B cell (primary cell): ENCODE data around the gene GNB3. TPM values are rescaled to one million over a fixed set of nuclear protein-coding genes. Genes with fewer than 3 reads are reported as not detected.

Source experiments
- ATAC-seq: fragments of 200-7000 bp; cut with Tn5 transposase; one replicate; pipeline ENCODE4 v1.10.0; 2021; ENCODE audit warnings: low read depth, mild to moderate bottlenecking, moderate number of reproducible peaks, moderate library complexity
- CTCF ChIA-PET: fragments of 350-600 bp; sonication (Branson Sonifier 250); formaldehyde crosslinking; loops from one replicate; lab custom pipeline; 2021; ENCODE audit warnings: antibody characterized with exemption, inconsistent platforms; lab: Charles Lee
- POLR2A ChIA-PET: fragments of 350-600 bp; sonication (Branson Sonifier 250); formaldehyde crosslinking; loops from one replicate; lab custom pipeline; 2021; ENCODE audit warnings: antibody characterized with exemption; lab: Charles Lee
- DNase-seq: peaks from one replicate; pipeline ENCODE4 v3.0.0; 2013
- H2AFZ ChIP-seq: 2 replicates; pipeline ENCODE4 v1.6.1; 2012; ENCODE audit warnings: mild to moderate bottlenecking, low read depth, low read length; ENCODE audit not compliant: insufficient read depth, poor library complexity, severe bottlenecking
- H3K27ac ChIP-seq, 2 donors: 1 replicate in 1 of 2; 2 replicates in 1 of 2; pipeline ENCODE4 v1.5.1; 2012 to 2013; ENCODE audit warnings: low read length in 2 of 2, mild to moderate bottlenecking in 2 of 2, moderate library complexity in 1 of 2
- H3K27me3 ChIP-seq, 4 experiments: fragments of 200-600 bp in 1 of 4; sonication (generic) in 1 of 4; replicated peaks in 1 of 4; 1 replicate in 2 of 4; 2 replicates in 2 of 4; pipeline versions ENCODE4 v1.6.1 to v1.7.0; 2013 to 2016; ENCODE audit warnings: low read length in 3 of 4, mild to moderate bottlenecking in 2 of 4, mixed read lengths in 1 of 4, moderate library complexity in 1 of 4; ENCODE audit not compliant: insufficient read depth in 4 of 4, control insufficient read depth in 3 of 4; ENCODE audit errors: control extremely low read depth in 1 of 4
- H3K36me3 ChIP-seq, 2 experiments: replicated peaks in 1 of 2; 1 replicate in 1 of 2; 2 replicates in 1 of 2; pipeline versions ENCODE4 v1.6.1 to v1.7.1; 2013; ENCODE audit warnings: low read length in 1 of 2; ENCODE audit not compliant: insufficient read depth in 2 of 2, control insufficient read depth in 1 of 2; ENCODE audit errors: control extremely low read depth in 1 of 2, extremely low read depth in 1 of 2
- H3K4me1 ChIP-seq, 2 donors: fragments of 200-600 bp in 1 of 2; sonication (generic) in 1 of 2; 1 replicate in 1 of 2; 2 replicates in 1 of 2; pipeline versions ENCODE4 v1.5.1 to v1.6.1; 2013 to 2017; ENCODE audit warnings: low read length in 2 of 2; ENCODE audit not compliant: control insufficient read depth in 2 of 2, insufficient read depth in 2 of 2
- H3K4me2 ChIP-seq: replicated peaks from 2 replicates; pipeline ENCODE3; 2012; ENCODE audit warnings: mild to moderate bottlenecking, low read depth, low read length; ENCODE audit not compliant: poor library complexity, severe bottlenecking
- H3K4me3 ChIP-seq, 5 experiments: fragments of 200-600 bp in 1 of 5; sonication (generic) in 1 of 5; 1 replicate in 3 of 5; 2 replicates in 2 of 5; pipeline versions ENCODE4 v1.5.1 to v1.7.0; 2011 to 2016; ENCODE audit warnings: low read length in 4 of 5, mild to moderate bottlenecking in 4 of 5, low read depth in 2 of 5, control low read depth in 1 of 5, moderate library complexity in 1 of 5; ENCODE audit not compliant: insufficient read depth in 1 of 5; ENCODE audit errors: control extremely low read depth in 1 of 5, extremely low read depth in 1 of 5
- H3K79me2 ChIP-seq: fragments of 200-600 bp; sonication (generic); one replicate; pipeline ENCODE4 v1.6.0; 2016; ENCODE audit warnings: low read length; ENCODE audit not compliant: control insufficient read depth, insufficient read depth
- H3K9ac ChIP-seq: fragments of 200-600 bp; sonication (generic); 2 replicates; pipeline ENCODE4 v1.6.1; 2017; ENCODE audit warnings: mild to moderate bottlenecking, low read length, moderate library complexity
- H3K9me3 ChIP-seq, 3 donors: one replicate each; pipeline versions ENCODE4 v1.6.1 to v1.7.1; 2013; ENCODE audit warnings: low read length in 2 of 3; ENCODE audit not compliant: control insufficient read depth in 2 of 3, insufficient read depth in 1 of 3; ENCODE audit errors: control extremely low read depth in 1 of 3
- H4K20me1 ChIP-seq: 2 replicates; pipeline ENCODE4 v1.6.0; 2012; ENCODE audit warnings: mild to moderate bottlenecking, low read length; ENCODE audit not compliant: insufficient read depth, control insufficient read depth, poor library complexity, severe bottlenecking
- H3K27ac Mint-ChIP-seq: one replicate; pipeline ENCODE4 v1.8.0; 2021; ENCODE audit warnings: mixed read lengths
- H3K27me3 Mint-ChIP-seq: one replicate; pipeline ENCODE4 v1.8.0; 2021; ENCODE audit warnings: mixed read lengths
- H3K4me1 Mint-ChIP-seq: one replicate; pipeline ENCODE4 v1.8.0; 2021; ENCODE audit warnings: mixed read lengths
- H3K4me3 Mint-ChIP-seq: one replicate; pipeline ENCODE4 v1.8.0; 2021; ENCODE audit warnings: mixed read lengths
- H3K9me3 Mint-ChIP-seq: one replicate; pipeline ENCODE4 v1.8.0; 2022; ENCODE audit warnings: mixed read lengths; ENCODE audit not compliant: insufficient read depth
- EZH2 ChIP-seq: IDR thresholded peaks from 2 replicates; pipeline ENCODE4 v1.6.1; 2012; ENCODE audit warnings: borderline replicate concordance, low read depth, mild to moderate bottlenecking, moderate library complexity, low read length; ENCODE audit not compliant: insufficient read depth, poor library complexity, severe bottlenecking
- WGBS: methylation state at CpG from one replicate; pipeline ENCODE4 v1.1.5; 2013; ENCODE audit warnings: missing lambda C conversion rate; ENCODE audit not compliant: insufficient coverage; 5-methylcytosine and 5-hydroxymethylcytosine counted together
- intact Hi-C: fragments of 100-400 bp; cut with micrococcal nuclease; formaldehyde crosslinking; loops from one replicate; pipeline ENCODE4 v1.10.0; 2022
- polyA plus RNA-seq: library from polyadenylated mRNA; depleted of rRNA; stranded (reverse); fragments of >200 nt; gene quantifications from 2 replicates; pipeline ENCODE4 v1.2.3, GENCODE V29; 2012
- total RNA-seq, 2 donors: library from RNA; stranded (reverse); fragments of 120-200 nt in 1 of 2; gene quantifications; 1 replicate in 1 of 2; 2 replicates in 1 of 2; pipeline versions ENCODE4 v1.2.3 to v1.2.4, GENCODE V29; 2013 to 2022
- TF ChIP-seq, protein P1 (sequence below): fragments of 200-600 bp; IDR thresholded peaks from one replicate; pipeline ENCODE4 v1.8.0; 2022; ENCODE audit warnings: antibody characterized with exemption, mild to moderate bottlenecking

GNB3 gene
- total and polyA plus RNA-seq, 2 donors (not counting 1 experiment from before 2014, with no cell fraction given) = 0.27 to 0.49 TPM

DNA sequence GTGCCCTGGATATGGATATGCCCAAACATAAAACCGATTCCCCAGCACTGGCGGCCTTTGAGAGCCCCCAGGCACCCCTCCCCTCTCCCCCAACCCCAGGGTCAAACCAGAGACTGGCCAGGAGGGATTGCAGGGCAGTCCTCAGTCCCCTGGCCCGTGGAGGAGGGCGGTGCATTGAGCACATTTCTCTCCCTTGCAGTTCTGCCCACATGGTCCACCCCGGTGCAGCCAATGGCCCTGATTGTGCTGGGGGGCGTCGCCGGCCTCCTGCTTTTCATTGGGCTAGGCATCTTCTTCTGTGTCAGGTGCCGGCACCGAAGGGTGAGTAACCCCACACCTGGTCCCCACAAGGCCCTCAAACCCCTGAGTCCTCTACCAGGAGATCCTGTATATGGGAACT, 22.5 kb upstream of the GNB3 start:
- DNase-seq (no peak), ATAC-seq (no peak)
- 93% methylated on average over 8 of the region's 10 CpGs for WGBS
- intact Hi-C loops = no loop called here
- H3K4me3 ChIP-seq = no peak overlapping the region
- no peaks in the 10 kb centered on the region for H3K36me3 ChIP-seq
- H2AFZ ChIP-seq = no peak overlapping the region
- H3K4me2 ChIP-seq = no peak overlapping the region
- peaks cover 49% of the 10 kb centered on the region for H3K27me3 Mint-ChIP-seq
- peaks cover 11 to 14% of the 10 kb centered on the region in 2 donors for H3K4me1 ChIP-seq
- no peak overlapping the region for H3K27ac ChIP-seq
- no peaks in the 10 kb centered on the region for H4K20me1 ChIP-seq
- peaks cover 0 to 47% (median 7%) of the 10 kb centered on the region in 4 experiments for H3K27me3 ChIP-seq
- H3K9ac ChIP-seq = no peak overlapping the region
- H3K9me3 Mint-ChIP-seq = no peaks in the 10 kb centered on the region
- peaks cover 0 to under 1% (median 0%) of the 10 kb centered on the region in 3 donors for H3K9me3 ChIP-seq
- no peak overlapping the region for H3K27ac Mint-ChIP-seq
- H3K4me1 Mint-ChIP-seq = peaks cover 12% of the 10 kb centered on the region
- no peaks in the 10 kb centered on the region for H3K79me2 ChIP-seq
- H3K4me3 Mint-ChIP-seq = no peak overlapping the region
- no peak for TF ChIP-seq EZH2
- TF ChIP-seq, protein P1, sequence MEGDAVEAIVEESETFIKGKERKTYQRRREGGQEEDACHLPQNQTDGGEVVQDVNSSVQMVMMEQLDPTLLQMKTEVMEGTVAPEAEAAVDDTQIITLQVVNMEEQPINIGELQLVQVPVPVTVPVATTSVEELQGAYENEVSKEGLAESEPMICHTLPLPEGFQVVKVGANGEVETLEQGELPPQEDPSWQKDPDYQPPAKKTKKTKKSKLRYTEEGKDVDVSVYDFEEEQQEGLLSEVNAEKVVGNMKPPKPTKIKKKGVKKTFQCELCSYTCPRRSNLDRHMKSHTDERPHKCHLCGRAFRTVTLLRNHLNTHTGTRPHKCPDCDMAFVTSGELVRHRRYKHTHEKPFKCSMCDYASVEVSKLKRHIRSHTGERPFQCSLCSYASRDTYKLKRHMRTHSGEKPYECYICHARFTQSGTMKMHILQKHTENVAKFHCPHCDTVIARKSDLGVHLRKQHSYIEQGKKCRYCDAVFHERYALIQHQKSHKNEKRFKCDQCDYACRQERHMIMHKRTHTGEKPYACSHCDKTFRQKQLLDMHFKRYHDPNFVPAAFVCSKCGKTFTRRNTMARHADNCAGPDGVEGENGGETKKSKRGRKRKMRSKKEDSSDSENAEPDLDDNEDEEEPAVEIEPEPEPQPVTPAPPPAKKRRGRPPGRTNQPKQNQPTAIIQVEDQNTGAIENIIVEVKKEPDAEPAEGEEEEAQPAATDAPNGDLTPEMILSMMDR = no peak
- POLR2A ChIA-PET = no interaction called here
- CTCF ChIA-PET = no interaction called here

DNA sequence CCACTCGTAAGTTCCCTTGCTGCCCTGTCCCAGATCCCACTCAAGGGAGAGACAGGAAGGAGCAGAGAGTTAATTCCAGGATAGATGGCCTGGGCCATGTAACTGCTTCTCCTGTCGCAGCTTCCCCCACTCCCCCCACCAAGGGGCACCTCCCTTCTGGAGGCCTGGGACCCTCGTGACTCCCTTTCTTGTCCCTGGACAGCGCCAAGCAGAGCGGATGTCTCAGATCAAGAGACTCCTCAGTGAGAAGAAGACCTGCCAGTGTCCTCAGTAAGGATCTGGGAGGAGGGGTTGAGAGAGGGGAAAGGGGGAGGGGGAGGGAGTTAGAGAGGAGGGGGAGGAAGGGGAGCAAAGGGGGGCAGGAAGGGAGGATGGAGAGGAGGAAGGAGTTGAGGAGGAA, 22.1 kb upstream of the GNB3 start:
- no peak overlapping the region for H3K4me3 Mint-ChIP-seq
- Histone ChIP-seq H3K27ac (no peak overlapping the region), H2AFZ (no peak overlapping the region), H3K4me2 (no peak overlapping the region), H3K27me3 (peaks cover 0 to 52% (median 7%) of the 10 kb centered on the region in 4 experiments), H3K4me3 (no peak overlapping the region), H3K36me3 (no peaks in the 10 kb centered on the region), H3K4me1 (peaks cover 11 to 14% of the 10 kb centered on the region in 2 donors), H4K20me1 (no peaks in the 10 kb centered on the region), H3K79me2 (no peaks in the 10 kb centered on the region), H3K9me3 (peaks cover 0 to 2% (median 0%) of the 10 kb centered on the region in 3 donors), H3K9ac (no peak overlapping the region)
- H3K4me1 Mint-ChIP-seq = peaks cover 10% of the 10 kb centered on the region
- no peak for ATAC-seq
- WGBS = 83% methylated on average over 1 of the region's 5 CpGs
- CTCF ChIA-PET = no interaction called here
- no peak for TF ChIP-seq EZH2
- TF ChIP-seq, protein P1 = no peak
- no peaks in the 10 kb centered on the region for H3K9me3 Mint-ChIP-seq
- no peak overlapping the region for H3K27ac Mint-ChIP-seq
- no peak for DNase-seq
- H3K27me3 Mint-ChIP-seq = peaks cover 51% of the 10 kb centered on the region
- intact Hi-C loops = no loop called here
- POLR2A ChIA-PET = no interaction called here
